Medulla oblongata (tissue), 1 donor: Measurements from ENCODE around the gene HMGCLL1.

ENCODE experiments used
- DNase-seq: peaks from one replicate; pipeline ENCODE4 v3.0.0-alpha.2; 2015; ENCODE audit errors: extremely low spot score

Gene HMGCLL1

GRCh38 chr6:55531496-55531895 is 47.5 kb downstream of the HMGCLL1 start:
- DNase-seq: no peak

DNA sequence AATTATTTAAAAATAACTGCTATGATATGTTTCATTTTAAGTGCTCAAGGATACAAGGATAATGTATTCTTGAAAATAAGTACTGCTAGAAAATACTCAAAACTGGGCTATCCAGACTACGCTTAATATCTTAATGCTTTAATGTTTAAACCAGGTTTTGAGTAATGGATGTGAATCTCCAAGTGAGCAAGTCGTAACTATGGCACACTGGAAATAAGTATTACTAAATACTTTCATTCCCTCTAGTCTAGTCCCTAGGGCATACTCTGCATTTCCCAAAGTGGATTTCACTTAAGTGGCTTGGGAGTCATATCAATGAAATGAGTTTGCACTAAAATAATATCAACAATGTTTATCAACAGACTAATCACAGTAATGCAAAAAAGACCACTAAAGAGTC is 48.1 kb downstream of the HMGCLL1 start:
- DNase-seq: no peak

DNA sequence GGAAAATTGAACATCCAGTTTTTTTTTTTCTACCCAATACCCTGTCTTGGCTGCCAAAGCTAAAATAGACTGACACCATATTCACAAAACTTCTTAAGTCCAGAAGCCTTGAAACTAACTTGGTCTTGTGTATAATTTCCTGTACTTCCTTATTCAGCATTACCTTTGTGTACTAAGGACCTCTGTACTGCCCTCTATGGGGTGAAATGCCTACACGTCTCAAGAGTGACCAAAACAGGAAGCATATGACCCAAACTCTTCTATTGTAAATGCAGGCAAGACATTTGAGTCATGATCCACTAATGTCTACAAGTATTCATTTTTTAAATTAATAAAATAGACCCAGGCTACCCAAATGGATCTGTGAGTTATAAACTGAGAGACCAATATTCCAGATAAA is 50.4 kb downstream of the HMGCLL1 start:
- no peak for DNase-seq

GRCh38 chr6:55524441-55524840 is 54.6 kb downstream of the HMGCLL1 start:
- DNase-seq: no peak

DNA sequence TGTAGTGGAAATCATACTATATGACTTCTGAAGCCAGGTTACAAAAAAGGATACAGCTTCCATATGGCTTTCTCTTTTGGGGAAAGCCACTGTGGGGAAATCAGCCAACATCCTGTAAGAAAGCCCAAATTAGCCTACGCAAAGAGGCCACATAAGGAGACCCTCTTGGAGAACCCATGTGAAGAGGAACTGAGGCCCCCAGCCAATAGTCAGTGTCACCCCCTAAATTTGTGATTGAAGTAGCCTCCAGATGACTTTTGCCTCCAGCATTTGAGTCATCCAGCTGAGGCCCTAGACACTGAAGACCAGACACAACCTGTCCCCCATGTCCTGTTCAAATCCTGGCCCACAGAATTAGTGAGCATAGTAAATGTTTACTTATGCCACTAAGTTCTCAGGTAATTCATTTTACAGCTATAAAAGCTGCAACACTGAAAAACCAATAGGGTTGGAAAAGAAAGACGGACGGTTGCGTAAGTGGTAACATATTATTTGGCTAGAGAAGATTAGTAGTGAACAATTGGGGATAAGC is 60.4 kb downstream of the HMGCLL1 start:
- no peak for DNase-seq

DNA sequence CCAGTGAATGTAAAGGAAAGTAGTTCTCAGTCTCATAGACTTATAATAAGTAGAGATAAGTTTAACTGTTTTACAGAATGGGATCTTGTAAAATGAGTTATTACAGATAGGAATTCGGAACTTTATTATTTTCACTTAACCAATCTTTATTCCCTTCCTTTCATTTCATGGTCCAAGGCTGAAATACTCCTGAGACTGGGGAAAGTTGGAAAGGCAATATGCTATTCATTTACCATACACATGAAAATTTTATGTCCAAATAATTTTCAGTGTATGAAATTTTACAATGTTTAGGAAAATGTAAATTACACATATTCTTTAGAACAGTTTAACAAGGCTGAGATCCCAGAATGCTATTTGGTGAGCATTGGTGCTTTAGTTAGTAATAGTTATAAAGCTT is 62.3 kb downstream of the HMGCLL1 start:
- no peak for DNase-seq

- no peak for DNase-seq
Measured at GRCh38 chr6:55512904-55513303, 66.1 kb downstream of the HMGCLL1 start.

DNA sequence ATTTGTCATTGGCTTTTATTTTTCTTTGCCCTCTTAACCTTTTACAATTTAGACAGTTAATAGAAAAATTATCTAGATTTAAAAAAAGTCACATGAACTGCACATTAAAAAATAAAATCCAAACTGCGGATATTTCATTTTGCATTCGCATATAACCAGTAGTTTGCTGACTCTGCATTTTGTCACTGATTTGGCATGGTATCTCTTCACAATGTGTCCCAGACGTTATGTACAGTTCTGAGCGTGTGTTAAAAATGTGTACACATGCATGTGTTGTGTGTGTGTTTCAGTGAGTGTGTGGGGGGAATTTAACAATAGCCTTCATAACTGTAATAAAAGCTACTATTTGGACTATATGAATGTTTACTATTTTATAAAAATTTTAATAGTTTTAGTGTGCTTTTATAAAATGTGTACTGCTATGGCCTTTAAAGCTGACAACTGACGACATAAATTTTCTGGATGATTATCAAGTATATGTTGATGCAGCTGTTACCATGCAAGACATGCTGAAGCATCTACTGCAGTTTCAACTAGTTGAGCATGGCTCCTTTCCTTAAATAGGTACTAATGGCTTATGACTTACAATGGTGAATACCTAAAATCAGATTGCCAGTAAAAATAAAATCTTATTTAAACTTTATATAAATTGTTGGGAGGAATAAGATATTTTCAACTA is 67.7 kb downstream of the HMGCLL1 start:
- DNase-seq: no peak

GRCh38 chr6:55499591-55499990 is 79.4 kb downstream of the HMGCLL1 start:
- DNase-seq: no peak

DNA sequence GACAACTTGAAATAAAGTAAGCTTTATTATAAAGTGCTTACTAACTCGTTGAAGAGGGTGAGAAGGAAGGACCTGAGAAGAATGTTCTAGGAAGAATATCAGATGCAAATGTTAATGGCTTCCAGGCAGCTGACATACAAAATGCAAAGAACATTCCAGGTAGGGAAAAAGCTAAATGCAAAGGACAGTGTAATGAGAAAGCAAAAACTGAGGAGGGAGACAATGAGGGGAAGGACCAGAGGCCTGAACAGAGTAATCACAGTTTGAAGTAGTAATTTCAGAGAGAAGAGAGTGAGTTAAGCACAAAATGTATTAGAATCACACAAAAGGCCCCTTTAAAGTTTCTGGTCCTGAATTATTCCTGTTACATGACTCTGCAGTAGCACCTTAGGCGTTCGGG is 81.3 kb downstream of the HMGCLL1 start:
- no peak for DNase-seq

DNA sequence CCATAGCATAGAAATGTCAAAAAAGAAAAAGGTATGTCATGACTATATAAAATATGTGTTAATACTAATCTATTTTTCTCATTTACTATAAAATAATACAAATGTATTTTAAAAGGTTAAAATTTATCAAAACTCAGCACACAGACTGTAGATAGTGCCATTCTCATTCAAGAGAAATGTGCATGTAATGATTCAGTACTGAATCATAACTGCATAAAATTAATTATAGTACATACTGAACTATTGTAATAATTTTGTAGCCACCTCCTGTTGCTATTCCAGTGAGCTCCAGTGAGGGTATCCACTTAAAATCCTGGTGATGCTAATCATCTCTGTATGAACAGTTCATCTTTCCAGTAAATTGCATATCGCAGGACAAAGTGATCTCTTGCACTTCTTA is 82.8 kb downstream of the HMGCLL1 start:
- DNase-seq: no peak

GRCh38 chr6:55495277-55495676 is 83.7 kb downstream of the HMGCLL1 start:
- DNase-seq: no peak

DNA sequence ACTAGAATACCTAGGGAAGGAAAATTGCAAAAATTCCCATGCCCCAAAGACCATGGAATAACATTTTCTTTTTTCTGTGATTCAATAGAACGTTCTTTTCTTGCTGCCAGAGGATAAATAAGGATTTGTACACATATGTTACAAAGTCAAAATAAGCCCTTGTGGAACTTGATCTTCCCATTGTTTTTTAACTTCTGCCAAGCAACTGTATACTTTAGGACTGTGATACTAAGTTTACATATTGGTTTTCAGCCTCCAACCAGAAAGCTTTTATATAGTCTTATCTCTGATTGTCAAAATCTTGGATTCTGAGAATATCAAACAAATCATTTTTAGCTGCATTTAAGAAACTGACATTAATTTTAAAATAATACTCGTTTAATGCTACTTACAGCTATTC is 84.6 kb downstream of the HMGCLL1 start:
- DNase-seq: no peak

GRCh38 chr6:55492259-55492658 is 86.7 kb downstream of the HMGCLL1 start:
- DNase-seq: no peak

DNA sequence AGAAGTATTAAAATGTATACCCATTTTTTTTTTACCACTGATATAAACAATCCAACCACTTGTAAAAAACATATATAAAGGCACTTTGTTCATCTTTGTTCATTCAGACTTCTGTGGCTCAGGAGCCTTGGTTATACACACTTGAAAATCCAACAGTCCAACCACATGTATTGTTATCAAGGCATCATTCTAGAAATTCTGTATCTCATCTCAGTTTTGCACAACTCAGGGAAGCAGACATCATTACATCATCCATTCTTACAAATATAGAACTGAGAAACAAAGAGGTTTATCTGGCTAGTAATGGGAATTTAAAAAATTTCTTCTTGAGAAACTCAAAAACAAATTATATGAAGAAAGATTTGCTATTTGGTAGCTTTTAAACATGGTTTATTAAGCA is 88.1 kb downstream of the HMGCLL1 start:
- DNase-seq: no peak

DNA sequence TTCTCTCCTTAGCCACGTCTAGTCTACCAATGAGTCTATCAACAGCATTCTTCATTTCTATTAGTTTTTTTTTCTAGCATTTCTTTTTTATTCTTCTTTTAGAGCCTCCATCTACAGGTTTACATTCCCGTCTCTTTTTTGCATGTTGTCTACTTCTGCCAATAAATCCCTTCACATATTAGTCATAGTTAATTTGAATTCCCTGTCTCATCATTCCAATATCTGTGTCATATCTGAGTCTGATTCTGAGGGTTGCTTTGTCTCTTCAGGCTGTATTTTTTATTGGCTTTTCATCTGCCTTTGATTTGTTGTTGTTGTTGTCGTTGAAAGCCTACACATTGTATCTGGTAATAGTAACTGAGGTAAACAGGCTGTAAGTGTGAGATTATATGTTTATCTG is 104.6 kb downstream of the HMGCLL1 start:
- no peak for DNase-seq

DNA sequence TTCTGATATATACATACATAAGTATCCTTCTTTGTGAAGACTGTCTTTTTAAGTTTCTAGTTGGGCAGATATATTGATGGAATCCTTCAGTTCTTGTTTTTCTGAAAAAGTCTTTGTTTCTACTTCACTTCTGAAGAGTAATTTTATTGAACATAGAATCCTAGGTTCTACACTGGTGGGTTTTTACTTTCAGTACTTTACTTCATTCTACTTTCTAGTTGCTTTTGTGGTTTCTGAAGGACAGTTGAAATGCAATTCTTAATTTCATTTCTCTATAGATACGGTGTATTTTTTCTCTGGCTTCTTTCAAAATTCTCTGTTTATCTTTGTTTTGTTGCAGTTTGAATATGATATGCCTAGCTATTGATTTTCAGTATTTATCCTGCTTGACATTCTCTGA is 105.3 kb downstream of the HMGCLL1 start:
- DNase-seq: no peak

- DNase-seq: no peak
Measured at GRCh38 chr6:55469951-55470366, 109.0 kb downstream of the HMGCLL1 start.

GRCh38 chr6:55456016-55456415 is 123.0 kb downstream of the HMGCLL1 start:
- no peak for DNase-seq

GRCh38 chr6:55450005-55450404 is 129.0 kb downstream of the HMGCLL1 start:
- no peak for DNase-seq

DNA sequence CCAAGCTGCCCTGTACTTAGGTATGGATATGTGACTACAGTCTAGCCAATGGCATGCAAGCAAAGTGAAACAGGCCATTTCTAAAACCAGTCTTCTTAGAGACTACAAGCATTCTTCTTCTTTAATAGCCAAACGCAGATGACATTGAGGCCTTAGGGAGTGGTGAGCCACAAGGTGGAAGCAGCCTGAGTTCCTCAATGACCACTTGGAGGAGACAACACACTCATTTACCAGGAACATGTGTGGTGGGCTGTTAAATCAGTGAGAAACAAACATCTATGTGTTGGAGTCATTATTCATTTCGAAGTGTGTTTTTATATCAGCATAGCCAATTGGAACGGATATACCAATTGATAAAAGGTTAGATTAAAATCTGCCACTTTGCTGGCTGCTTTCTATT is 129.8 kb downstream of the HMGCLL1 start:
- no peak for DNase-seq

DNA sequence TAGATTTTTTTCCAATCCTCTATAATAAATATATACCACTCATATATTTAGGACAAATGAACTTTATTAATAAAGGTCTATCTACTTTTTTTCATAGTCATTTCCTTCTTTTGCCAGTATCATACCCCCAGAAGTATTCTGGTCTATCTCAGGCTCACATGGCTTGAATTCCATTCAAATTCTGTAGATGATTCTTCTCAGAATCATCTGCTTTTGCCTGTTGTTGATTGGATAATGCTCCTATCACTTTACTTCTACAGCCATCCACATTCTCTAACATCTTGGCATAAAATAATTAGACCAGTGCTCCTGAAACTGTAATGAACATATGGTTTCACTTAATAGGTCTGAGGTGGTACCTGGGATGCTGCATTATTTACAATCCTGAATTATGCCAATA is 130.5 kb downstream of the HMGCLL1 start:
- no peak for DNase-seq

DNA sequence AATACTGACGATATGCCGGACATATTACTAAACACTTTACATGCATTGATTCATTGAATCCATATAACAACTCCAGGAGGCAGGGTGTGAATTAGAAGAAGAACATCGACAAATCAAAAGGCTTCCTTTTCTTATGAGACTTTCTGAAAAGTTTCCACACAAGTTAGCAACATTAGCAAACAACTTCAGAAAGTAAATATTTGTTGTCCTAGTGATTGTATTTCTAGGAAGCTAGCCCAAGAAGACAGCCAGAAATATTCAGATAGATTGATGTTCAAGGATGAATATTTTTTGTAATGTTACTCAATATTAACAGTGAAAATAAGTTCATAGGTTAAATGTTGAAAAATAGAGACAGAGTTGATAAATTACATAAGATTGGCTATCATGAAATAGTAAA is 131.1 kb downstream of the HMGCLL1 start:
- no peak for DNase-seq

DNA sequence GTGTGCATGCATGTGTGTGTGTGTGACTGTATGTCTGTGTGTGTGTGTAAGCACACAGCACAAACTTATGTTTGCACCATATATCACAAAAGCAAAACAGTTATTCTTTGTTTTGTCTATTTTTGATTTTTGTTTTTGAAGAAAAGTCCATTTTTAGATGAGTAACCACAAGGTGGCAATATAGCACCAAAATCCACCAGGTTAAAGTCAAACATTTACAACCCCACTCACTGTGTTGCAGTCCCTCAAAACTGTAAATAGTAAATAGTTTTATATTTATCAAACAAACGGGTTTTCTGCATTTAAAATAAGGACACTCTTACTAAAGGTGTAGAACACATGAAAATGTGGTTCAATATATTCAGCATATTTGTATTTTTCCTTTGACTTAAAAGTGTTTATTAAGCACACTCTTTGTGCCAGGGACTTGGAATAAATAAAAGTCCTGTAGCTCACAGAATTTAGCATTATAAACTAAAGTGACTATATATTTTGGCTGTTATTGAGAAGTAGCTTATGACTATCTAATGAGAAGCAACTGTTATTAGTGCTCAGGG is 133.3 kb downstream of the HMGCLL1 start:
- peak; percentile 55 for DNase-seq
